A549 treated with AZD9567 at 1 μM for 4 hours (cell line): ENCODE data around the gene DNAAF5. TPM values are rescaled to one million over a fixed set of nuclear protein-coding genes. Genes with fewer than 3 reads are reported as not detected.

Experiments
- total RNA-seq: library from RNA; stranded (reverse); fragments of 200-300 nt; extraction: Qiagen RNA extraction; gene quantifications from 5 replicates; pipeline ENCODE4 v1.2.3, GENCODE V29; 2022; ENCODE audit not compliant: insufficient read depth

DNAAF5 gene
- total RNA-seq = 41.6 to 47.5 TPM (median 44.0 TPM) in 5 replicates

DNA sequence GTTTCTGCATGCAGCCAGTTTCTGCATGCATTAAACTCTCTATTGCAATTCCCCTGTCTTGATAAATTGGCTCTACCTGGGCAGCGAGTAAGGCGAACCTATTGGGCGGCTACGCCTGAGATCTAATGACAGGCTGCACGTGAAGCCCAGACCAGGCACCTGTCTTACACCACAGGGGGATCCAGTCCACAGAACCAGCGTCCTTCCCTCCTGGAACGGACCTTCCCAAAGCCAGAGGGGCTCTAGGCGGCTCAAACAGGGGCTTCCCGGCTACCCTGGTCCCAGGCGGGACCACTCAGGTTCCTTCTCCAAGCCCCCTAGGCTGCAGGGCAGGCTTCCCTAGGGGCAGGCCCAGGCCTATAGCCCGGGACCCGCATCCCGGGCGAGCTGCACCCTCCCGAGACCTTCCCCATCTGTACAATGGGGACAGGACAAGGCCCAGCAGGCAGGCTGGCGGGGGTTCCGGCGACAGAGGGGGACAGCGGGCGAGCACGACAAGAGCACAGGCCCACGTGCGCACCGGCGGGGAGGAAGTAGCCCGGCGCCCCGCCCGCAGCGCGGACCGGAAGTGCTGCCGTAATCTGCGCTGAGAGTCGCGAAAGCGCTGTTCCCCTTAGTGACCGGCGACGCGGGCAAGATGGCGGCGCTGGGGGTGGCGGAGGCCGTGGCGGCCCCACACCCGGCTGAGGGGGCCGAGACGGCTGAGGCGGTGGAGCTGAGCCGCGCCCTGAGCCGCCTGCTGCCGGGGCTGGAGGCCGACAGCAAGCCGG, at the start of gene DNAAF5:
Gene DNAAF5, plus strand, starts transcription at position 616 of the 770 bp plus-strand sequence. Its CDS starts 22 bp downstream, at position 638.

GRCh38 chr7:727104-727805, 756 bp downstream of the DNAAF5 start, which contains the start of gene PRKAR1B:
Gene PRKAR1B, minus strand, starts transcription at chr7:727281. Its CDS starts 15,776 bp downstream, at chr7:711505.

GRCh38 chr7:832167-832967, 105.9 kb downstream of the DNAAF5 start, which contains the start of gene SUN1:
Gene SUN1, plus strand, starts transcription at chr7:832476. Its CDS starts 49 bp downstream, at chr7:832525.

Other genes starting within 250 kb of the DNAAF5 start
- gene PDGFA, start 206.9 kb upstream of the DNAAF5 start, total RNA-seq = 32.6 to 35.5 TPM (median 34.3 TPM) in 5 replicates
- gene PRKAR1B, start 582 bp downstream of the DNAAF5 start, total RNA-seq = 26.6 to 29.8 TPM (median 28.6 TPM) in 5 replicates
- gene SUN1, start 105.8 kb downstream of the DNAAF5 start, total RNA-seq = 63.6 to 101 TPM (median 95.8 TPM) in 5 replicates
- 41.2 to 68.6 TPM (median 61.9 TPM) in 5 replicates for gene GET4, start 149.9 kb downstream of the DNAAF5 start, total RNA-seq
- 3.2 to 6.5 TPM (median 3.5 TPM) in 5 replicates for gene ADAP1, start 228.0 kb downstream of the DNAAF5 start, total RNA-seq
- 5.8 to 6.5 TPM (median 6.0 TPM) in 5 replicates for gene COX19, start 248.8 kb downstream of the DNAAF5 start, total RNA-seq